Astrocyte (in vitro differentiated cells and primary cell): ENCODE data around the gene SNX13.

Experiments used
- CTCF ChIP-seq: IDR thresholded peaks from 2 replicates; pipeline ENCODE4 v1.5.1; 2011; ENCODE audit warnings: low read depth, mild to moderate bottlenecking, inconsistent platforms, low read length, moderate library complexity; ENCODE audit not compliant: insufficient read depth
- EZH2 ChIP-seq: IDR thresholded peaks from 2 replicates; pipeline ENCODE4 v1.6.1; 2012; ENCODE audit warnings: mild to moderate bottlenecking, low read length, inconsistent platforms; ENCODE audit not compliant: insufficient read depth

GRCh38 chr7:17939606-17940301 is 540 bp downstream of the SNX13 start:
- TF ChIP-seq CTCF, result no peak
- TF ChIP-seq EZH2, result no peak
